ENCODE data around the gene LTBR. TPM values are rescaled to one million over a fixed set of nuclear protein-coding genes. Genes with fewer than 3 reads are reported as not detected.

Gene LTBR
- total RNA-seq, 1 donor = 61.3 TPM

GRCh38 chr12:6418796-6419195 lies 34.8 kb downstream of the LTBR start:
- no peak overlapping the region for H3K4me3 ChIP-seq (ENCODE audit: low read depth, low read length)
- no peak for DNase-seq (ENCODE audit: low read depth)
- TF ChIP-seq CTCF (IDR thresholded peaks at IDR 0.05; ENCODE audit: insufficient read depth, low read depth, low read length) = no peak

GRCh38 chr12:6420364-6420763 lies 36.4 kb downstream of the LTBR start:
- no peak for TF ChIP-seq CTCF (IDR thresholded peaks at IDR 0.05; ENCODE audit: insufficient read depth, low read depth, low read length)
- no peak for DNase-seq (ENCODE audit: low read depth)
- H3K4me3 ChIP-seq (ENCODE audit: low read depth, low read length) = no peak overlapping the region

DNA sequence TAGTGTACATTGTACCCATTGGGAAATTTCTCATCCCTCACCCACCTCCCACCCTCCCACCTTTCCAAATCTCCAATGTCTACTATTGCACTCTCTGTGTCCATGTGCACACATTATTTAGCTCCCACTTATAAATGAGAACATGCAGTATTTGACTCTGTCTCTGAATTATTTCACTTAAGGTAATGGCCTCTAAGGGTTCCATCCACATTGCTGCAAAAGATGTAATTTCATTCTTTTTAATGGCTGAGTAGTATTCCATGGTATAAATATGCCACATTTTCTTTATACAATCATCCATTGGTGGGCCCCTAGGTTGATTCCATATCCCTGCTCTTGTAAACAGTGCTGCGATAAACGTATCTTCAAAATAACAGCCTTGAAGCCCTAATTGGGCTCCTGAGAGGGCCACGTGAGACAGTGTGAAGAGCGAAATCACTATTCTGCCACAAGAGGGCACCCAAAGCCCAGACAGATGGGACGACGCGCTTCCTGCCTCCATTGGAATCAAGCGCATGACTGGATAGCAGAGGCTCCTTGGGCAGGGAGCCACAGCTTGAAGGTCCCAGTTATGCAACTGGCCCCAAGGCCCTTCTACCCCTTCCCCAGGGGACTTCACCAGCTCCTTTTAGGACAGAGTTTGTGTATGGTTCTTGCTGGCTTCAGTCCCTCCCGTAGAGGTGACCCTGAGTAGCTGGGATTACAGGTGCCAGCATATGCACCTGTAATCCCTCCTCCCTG lies 39.5 kb downstream of the LTBR start:
- DNase-seq (ENCODE audit: low read depth) = peak; percentile 94
- peak; percentile 86 for TF ChIP-seq CTCF (IDR thresholded peaks at IDR 0.05; ENCODE audit: insufficient read depth, low read depth, low read length)
- H3K4me3 ChIP-seq (ENCODE audit: low read depth, low read length) = no peak overlapping the region

- no peak for TF ChIP-seq CTCF (IDR thresholded peaks at IDR 0.05; ENCODE audit: insufficient read depth, low read depth, low read length)
- no peak overlapping the region for H3K4me3 ChIP-seq (ENCODE audit: low read depth, low read length)
- DNase-seq (ENCODE audit: low read depth) = no peak
Measured at GRCh38 chr12:6424008-6424347, 40.0 kb downstream of the LTBR start.

GRCh38 chr12:6424866-6425265 lies 40.9 kb downstream of the LTBR start:
- TF ChIP-seq CTCF (IDR thresholded peaks at IDR 0.05; ENCODE audit: insufficient read depth, low read depth, low read length) = no peak
- no peak for DNase-seq (ENCODE audit: low read depth)
- H3K4me3 ChIP-seq (ENCODE audit: low read depth, low read length) = no peak overlapping the region

- no peak for DNase-seq (ENCODE audit: low read depth)
- H3K4me3 ChIP-seq (ENCODE audit: low read depth, low read length) = no peak overlapping the region
- no peak for TF ChIP-seq CTCF (IDR thresholded peaks at IDR 0.05; ENCODE audit: insufficient read depth, low read depth, low read length)
Measured at GRCh38 chr12:6425590-6426531, 41.9 kb downstream of the LTBR start.

Measured in fibroblast of villous mesenchyme (primary cell).